NK-92 (cell line): ENCODE results near the gene COL2A1.

ENCODE experiments used
- DNase-seq: peaks from one replicate; lab custom pipeline; 2025; ENCODE audit not compliant: unreplicated experiment; lab: John Stamatoyannopoulos, UW

The COL2A1 gene

GRCh38 chr12:47991106-47992061 lies 12.9 kb downstream of the COL2A1 start:
- no peak for DNase-seq

GRCh38 chr12:47990351-47991105 lies 13.7 kb downstream of the COL2A1 start:
- DNase-seq, result no peak

- no peak for DNase-seq
Measured at GRCh38 chr12:47989666-47990065, 14.6 kb downstream of the COL2A1 start.

- no peak for DNase-seq
Measured at GRCh38 chr12:47989023-47989417, 15.3 kb downstream of the COL2A1 start.

GRCh38 chr12:47988073-47989022 lies 15.9 kb downstream of the COL2A1 start:
- DNase-seq, result no peak

GRCh38 chr12:47987411-47988072 lies 16.7 kb downstream of the COL2A1 start:
- DNase-seq, result no peak

- DNase-seq, result no peak
Measured at GRCh38 chr12:47986832-47987231, 17.4 kb downstream of the COL2A1 start.

- DNase-seq, result no peak
Measured at GRCh38 chr12:47986291-47986660, 18.0 kb downstream of the COL2A1 start.

- no peak for DNase-seq
Measured at GRCh38 chr12:47985596-47986290, 18.5 kb downstream of the COL2A1 start.

GRCh38 chr12:47984331-47984801 lies 19.9 kb downstream of the COL2A1 start:
- DNase-seq, result no peak

GRCh38 chr12:47983541-47984115 lies 20.6 kb downstream of the COL2A1 start:
- no peak for DNase-seq

- no peak for DNase-seq
Measured at GRCh38 chr12:47982770-47983169, 21.5 kb downstream of the COL2A1 start.

- no peak for DNase-seq
Measured at GRCh38 chr12:47982311-47982710, 22.0 kb downstream of the COL2A1 start.

GRCh38 chr12:47981496-47982260 lies 22.6 kb downstream of the COL2A1 start:
- no peak for DNase-seq

GRCh38 chr12:47980779-47981495 lies 23.3 kb downstream of the COL2A1 start:
- no peak for DNase-seq

GRCh38 chr12:47980197-47980596 lies 24.1 kb downstream of the COL2A1 start:
- no peak for DNase-seq

- no peak for DNase-seq
Measured at GRCh38 chr12:47979686-47980085, 24.6 kb downstream of the COL2A1 start.

- DNase-seq, result no peak
Measured at GRCh38 chr12:47979166-47979565, 25.1 kb downstream of the COL2A1 start.
